Measurements from ENCODE around the gene KCNJ11.

- TF ChIP-seq YY1 (IDR thresholded peaks at IDR 0.05; ENCODE audit: insufficient read depth, insufficient read length), result no peak
- no peak for TF ChIP-seq ZNF274 (IDR thresholded peaks at IDR 0.05; ENCODE audit: low read depth, low read length)
- TF ChIP-seq SUZ12 (IDR thresholded peaks at IDR 0.05; ENCODE audit: extremely low read depth, insufficient read depth, insufficient read length), result no peak
Measured at GRCh38 chr11:17368551-17368950, 19.9 kb downstream of the KCNJ11 start.
